NCI-H2107 (cell line): ENCODE data around the gene COL20A1.
A peak's percentile ranks its signal among the peaks of the same experiment; 100 is the strongest.

Experiments
- DNase-seq: peaks from one replicate; lab custom pipeline; 2025; lab: John Stamatoyannopoulos, UW

COL20A1 gene

DNA sequence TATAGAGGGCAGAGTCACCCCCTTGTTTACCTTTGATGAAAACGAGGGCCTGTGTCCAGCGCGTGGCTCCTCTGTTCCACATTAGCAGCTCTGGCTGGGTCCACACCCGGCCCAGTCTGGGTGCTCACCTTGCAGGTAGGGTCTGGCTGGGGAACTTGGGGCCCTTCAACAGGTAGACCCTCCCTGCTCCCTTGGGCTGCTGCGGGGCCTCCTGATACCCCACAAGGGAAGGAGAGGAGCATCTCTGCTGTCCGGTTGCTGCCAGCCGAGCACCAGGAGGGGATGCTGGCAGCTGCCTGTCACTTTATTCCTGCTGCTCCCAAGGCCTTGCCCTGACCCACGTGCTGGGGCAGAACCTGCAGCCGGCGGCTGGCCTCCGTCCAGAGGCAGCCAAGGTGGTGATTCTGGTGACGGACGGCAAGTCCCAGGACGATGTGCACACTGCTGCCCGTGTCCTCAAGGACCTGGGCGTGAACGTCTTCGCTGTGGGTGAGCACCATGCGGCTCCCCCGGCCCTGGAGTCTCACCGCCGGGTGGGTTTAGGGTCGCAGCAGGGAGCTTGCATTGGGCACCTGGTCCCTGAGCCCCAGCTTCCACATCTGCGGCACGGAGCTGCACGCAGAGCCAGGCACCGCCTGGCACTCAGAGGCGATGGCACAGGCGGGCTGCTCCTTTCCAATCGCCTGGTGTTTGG is 15.4 kb downstream of the COL20A1 start:
- no peak for DNase-seq

DNA sequence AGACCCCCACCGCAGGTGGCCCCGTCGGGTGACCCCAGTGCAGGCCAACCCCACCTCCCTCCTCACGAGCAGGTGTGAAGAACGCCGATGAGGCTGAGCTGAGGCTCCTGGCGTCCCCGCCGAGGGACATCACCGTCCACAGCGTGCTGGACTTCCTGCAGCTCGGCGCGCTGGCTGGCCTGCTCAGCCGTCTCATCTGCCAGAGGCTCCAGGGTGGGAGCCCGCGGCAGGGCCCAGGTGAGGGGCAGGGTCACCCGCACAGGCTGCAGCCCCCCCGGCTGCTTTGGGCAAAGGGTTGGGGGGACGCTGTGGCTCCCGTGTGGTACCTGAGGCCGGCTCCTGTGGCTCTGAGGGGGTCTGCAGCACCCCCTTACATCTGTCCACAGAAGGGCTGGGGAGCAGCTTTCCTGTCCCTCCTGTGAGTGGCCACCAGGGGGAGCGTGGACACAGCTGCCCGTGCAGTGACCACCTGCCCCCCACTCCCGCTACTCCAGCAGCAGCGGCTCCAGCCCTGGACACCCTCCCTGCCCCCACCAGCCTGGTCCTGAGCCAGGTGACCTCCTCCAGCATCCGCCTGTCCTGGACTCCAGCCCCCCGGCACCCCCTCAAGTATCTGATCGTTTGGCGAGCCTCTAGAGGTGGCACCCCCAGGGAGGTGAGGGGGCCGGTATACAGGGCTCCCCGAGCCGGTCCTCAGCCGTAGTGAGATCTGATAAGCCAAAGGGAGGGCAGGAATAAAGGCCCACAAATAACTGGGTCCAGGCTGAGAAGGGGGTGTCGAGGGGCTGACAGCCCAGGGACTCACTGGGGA is 16.5 kb downstream of the COL20A1 start:
- DNase-seq, result peak; percentile 13

DNA sequence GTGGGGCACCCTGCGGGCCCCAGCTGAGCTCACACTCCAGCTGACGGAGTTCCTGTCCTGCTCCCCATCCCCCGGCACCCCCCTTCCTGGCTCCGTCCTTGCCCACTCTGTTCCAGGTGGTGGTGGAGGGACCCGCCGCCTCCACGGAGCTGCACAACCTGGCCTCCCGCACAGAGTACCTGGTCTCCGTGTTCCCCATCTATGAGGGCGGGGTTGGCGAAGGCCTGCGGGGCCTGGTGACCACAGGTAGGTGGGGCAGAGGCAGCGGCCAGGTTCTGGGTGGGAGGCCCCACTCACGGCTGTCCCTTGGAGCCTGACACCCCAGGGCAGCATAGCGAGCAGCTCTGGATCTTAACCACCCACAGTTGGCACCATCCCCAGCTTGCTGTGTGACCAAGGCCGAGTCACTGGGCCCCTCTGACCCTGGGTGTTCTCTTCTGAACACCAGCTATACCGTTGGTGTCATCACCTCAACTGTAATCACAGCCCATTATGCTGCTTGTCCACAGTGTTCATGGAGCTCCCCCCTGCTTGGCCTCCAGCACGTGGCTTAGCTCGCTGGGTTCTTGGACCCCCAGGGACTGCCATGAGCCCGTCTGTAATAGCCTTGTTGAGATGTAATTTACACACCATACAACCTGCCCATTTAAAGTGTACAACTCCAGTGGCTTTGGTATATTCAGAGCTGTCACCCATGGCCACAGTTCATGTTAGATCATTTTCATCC is 17.4 kb downstream of the COL20A1 start:
- DNase-seq, result no peak

DNA sequence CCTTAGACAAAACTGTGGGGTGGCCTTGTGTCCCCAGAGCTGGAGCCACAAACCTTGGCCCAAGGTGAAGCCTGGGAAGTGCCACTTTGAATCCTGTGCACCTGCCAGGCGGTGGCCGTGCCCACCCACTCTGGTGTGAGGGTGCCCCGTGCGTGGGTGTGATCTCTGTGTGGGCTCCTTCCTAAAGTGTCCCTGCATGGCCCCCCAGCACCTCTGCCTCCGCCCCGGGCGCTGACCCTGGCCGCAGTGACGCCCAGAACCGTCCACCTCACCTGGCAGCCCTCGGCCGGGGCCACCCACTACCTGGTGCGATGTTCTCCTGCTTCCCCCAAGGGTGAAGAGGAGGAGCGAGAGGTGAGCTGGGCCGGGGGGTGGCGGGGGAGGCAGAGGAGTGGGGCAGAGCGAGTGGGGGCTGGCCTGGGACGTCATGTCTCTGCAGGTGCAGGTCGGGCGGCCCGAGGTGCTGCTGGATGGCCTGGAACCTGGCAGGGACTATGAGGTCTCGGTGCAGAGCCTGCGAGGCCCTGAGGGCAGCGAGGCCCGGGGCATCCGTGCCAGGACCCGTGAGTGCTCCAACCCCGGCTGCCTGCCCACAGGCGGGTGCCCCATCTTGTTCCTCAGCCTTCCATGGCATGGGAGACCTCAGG is 18.3 kb downstream of the COL20A1 start:
- DNase-seq, result no peak

DNA sequence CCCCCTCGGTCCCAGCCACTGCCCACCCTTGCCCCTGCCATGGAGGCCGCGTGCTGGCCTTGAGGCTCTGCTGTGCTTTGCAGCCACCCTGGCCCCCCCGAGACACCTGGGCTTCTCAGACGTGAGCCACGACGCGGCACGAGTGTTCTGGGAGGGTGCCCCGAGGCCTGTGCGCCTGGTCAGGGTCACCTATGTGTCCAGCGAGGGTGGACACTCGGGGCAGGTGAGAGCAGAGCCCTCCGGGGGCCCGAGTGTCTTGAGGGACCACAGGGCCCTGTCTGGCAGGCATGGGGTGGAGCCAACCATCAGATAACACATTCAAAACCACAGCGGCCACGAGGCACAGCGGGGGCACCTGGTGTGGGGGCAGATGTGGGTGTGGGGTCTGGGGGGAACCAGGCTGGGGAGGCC is 18.9 kb downstream of the COL20A1 start:
- no peak for DNase-seq

DNA sequence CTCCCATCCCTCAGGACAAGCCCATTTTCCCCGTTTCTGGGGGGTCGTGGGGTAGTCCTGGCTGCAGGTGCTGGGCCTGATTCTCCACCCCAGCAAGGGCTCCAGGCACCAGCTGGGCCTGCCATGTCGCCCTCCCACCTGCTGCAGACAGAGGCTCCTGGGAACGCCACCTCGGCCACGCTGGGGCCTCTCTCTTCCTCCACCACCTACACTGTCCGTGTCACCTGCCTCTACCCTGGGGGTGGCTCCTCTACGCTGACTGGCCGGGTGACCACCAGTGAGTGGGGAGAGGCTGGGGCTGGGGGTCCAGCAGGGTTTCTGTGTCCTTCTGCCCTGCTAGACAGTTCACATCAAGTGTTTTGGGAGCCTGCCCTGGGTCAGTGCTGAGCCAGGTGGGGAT is 19.3 kb downstream of the COL20A1 start:
- no peak for DNase-seq

DNA sequence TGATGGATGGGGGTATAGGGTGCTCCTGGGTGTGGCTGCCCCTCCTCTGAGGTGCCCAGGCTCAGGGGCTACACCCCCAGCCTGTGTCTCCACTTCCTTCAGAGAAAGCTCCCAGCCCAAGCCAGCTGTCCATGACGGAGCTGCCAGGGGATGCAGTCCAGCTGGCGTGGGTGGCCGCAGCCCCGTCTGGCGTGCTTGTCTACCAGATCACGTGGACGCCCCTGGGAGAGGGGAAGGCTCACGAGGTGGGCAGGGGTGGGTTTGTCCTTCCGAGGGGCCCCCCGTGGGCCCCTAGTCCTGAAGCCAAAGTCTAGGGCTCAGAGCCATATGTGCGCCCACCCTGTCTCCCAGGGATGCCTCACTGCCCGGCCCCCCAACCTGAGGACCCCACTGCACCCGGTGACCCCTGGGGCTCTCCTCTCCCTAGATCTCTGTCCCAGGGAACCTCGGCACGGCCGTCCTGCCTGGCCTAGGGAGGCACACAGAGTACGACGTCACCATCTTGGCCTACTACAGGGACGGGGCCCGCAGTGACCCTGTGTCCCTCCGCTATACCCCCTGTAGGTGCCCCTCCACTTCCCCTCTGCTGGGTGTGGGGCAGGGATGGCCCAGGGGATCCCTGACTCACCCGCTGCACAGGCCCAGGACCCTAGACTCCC is 19.8 kb downstream of the COL20A1 start:
- no peak for DNase-seq

DNA sequence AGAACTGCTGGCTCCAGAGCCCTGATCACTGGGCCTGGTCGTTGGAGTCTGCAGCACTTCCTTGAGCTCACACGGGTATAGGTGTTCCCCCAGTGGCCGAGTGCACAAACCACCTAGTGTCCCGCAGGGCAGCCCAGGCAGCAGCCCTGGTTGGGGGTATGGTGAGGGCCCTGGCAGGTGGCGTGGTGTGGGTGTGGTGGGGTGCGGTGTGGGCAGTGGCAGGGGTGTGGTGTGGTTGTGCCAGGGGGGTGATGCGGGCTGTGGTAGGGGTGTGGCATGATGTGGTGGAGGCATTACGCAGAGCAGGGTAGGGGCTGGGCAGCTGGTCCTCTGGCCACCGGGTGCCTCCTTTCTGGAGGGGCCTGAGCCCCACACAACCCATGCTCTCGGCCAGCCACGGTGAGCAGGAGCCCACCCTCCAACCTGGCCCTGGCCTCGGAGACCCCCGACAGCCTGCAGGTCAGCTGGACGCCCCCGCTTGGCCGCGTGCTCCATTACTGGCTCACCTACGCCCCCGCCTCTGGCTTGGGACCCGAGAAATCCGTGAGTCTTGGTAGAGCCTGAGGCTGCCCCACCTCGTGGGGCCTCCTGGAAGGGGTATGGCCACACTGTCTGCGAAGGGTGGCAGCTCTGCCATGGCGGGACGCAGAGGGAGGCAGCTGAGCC is 20.5 kb downstream of the COL20A1 start:
- DNase-seq, result no peak

DNA sequence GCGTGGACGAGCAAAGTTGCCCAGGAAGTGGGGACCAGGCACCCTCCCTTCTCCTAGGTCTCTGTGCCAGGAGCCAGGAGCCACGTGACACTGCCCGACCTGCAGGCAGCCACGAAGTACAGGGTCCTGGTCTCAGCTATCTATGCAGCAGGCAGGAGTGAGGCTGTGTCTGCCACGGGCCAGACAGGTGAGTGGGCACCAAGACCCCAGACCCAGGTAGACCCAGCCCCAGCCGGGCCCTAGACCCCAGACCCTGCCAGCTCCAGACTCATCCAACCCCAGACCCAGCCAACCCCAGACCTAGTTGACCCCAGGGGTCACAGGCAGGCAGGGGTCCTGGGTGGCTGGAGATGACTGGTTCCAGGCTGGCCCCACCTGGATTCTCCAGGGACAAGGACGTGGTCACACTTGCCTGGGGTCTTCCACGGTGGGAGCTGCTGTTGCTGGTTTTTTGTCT is 21.1 kb downstream of the COL20A1 start:
- DNase-seq, result no peak

DNA sequence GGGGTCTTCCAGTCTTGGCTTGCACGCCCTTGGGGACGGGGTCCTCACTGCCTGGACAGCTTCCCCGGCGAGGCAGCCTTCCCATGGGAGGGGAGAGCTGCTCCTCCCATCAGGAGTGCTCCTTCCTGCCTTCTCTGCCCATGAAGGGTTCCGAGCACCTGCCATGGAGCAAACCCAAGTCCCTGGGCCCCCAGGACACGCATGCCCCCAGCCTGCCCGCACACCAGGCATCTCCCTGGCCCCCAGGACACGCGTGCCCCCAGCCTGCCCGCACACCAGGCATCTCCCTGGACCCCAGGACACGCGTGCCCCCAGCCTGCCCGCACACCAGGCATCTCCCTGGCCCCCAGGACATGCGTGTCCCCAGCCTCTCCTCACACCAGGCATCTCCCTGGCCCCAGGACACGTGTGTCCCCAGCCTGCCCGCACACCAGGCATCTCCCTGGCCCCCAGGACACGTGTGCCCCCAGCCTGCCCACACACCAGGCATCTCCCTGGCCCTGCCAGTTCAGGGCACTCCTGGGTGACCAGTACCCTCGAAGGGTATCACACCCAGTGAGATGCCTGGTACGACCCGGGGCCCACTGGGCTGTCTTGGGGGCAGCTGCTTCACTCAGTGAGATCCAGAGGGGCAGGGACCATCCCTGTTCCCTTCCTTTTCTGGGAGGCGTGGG is 21.7 kb downstream of the COL20A1 start:
- DNase-seq, result no peak

DNA sequence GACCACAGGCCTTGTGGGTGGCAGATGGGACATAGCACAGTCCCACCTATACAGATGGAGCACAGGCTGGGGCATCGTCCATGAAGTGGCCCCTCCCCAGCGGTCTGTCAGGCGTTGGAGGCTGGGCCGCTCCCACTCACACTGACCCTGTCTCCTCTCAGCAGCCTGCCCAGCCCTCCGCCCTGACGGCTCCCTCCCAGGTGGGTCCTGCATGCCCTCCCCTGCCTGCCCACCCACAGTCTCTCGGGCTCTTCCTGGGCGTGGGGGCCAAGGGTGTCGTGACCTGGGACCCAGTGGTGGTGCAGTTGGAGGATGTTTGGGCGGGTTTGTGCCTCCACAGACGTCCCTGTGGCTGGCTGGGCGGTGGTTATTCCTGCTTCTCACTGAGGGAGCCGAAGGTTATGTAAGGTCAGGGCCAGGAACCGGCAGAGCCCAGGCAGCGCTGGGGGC is 22.3 kb downstream of the COL20A1 start:
- DNase-seq, result no peak

DNA sequence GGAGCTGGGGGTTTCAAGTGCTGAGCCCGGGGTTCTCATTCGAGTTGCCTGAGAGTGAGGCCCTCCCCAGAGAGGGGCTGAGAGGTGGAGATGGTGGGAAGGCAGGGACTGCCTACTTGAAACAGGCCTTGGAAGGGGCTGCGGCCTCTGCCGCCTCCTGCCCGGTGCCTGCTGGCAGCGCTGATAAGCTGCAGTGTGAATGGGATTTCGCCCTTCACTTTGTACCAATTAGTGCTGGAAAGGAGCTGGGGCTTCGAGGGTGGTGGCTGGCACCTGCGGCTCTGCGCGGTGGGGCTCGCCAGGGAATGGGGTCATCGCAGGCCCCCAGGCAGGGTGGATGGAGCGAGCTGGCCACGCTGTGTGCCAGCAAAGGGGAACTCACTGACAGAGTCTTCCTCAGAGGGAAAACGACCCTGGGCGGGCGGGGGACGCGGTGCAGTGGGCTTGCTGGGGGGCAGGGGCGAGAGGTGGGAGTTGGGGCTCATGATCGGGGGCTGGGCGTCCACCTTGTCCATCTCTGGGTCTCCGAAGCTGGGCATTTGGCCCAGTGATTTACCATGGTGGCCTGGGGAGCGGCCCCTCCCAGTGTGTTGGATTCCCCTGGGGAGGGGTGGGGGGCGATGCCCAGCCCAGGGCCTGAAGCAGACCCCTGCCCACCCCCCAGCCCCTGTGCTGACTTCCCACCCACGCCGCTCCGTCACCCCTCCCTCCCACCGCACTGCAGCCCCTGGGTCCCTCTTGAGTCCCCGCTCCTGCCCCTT is 22.9 kb downstream of the COL20A1 start:
- DNase-seq, result no peak

DNA sequence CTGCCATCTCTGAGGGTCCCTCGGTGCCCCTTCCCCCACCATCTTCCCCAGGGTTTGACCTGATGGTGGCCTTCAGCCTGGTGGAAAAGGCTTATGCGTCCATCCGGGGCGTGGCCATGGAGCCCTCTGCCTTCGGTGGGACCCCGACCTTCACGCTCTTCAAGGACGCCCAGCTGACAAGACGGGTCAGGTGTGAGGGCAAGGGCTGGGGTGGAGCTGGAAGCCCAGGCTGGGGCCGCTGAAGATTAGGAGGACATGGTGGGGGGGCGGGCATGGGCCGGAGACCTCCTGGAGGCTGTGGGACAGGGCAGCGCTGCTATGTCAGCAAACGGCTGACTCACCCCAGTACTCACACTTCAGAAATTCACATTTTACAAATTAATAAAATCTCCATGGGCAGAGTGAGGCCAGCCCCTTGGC is 23.5 kb downstream of the COL20A1 start:
- no peak for DNase-seq

DNA sequence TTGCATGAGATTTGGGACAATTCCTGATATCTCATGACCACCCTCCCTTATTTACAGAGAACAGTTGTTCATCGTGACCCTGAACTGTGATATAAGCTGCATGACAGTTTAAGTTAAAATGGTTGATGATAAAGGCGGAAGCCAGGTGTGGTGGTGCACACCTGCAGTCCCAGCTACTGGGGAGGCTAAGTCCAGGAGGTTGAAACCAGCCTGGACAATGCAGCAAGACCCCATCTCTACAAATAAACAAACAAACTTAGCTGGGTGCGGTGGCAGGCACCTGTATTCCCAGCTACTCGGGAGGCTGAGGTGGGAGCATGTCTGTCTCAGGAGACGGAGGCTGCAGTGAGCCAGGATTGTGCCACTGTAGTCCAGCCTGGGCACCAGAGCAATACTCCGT is 24.1 kb downstream of the COL20A1 start:
- no peak for DNase-seq

DNA sequence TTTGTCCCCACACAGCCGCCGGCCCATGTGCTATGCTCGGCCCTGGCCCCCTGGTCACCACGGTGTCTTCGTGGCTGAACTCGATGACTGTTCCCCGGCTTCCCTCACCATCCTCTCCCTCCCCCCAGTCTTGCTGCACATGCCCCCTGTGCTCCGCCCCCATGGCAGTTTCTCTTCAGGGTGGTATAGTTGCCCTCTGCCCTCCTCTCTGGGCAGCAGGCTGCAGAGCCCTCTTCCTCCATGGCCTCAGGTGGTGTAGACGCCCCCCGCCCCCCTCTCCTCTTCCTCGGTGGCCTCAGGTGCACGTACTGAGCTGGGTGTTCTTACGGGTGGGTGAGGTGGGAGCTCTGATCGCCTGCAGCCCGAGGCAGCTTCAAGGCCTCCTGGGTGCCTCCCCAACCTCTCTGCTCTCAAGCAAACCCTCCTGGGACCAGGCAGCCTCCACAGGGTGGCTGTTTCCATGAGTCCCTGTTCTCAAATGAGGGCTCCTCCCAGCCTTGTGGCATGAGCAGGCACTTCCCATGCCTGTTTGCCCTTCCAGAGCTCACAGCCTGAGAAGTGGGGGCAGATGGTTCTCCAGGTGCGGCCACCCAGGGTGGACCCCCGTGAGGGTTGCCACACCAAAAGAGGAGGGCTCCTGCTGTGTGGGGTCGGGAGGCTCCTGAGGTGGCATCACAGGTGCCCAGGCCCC is 24.8 kb downstream of the COL20A1 start:
- peak; percentile 55 for DNase-seq

DNA sequence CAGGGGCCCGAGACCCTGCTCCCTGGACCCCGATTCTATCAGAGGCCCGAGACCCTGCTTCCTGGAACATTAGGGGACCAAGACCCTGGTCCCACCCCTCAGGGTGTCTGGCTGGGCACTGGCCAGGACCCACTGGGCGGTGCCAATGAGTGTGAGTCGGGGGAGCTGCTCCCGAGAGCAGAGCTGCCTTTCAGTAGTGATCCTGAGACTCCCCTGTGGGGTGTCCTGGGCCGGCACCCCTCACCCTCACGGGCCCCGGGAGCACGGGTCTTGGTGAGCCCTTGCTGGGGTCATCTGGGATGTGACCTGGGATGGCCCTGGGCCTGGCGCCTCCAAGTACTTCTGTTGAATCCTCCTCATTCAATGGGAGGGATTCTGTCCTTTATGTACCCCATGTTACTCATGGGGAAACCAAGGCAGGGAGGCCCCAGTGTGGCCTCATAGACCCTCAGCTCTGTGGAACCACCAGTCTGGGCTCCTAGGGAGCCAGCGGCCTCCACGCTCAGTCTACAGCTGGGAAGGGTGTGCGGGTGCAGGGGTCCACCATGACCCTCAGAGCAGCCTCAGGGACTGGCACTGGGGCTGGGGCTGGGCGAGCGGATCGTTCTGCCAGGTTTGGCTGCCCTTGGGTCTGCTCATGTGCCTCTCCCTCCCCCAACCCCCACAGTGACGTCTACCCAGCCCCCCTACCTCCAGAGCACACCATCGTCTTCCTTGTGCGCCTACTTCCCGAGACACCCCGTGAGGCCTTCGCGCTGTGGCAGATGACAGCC is 25.6 kb downstream of the COL20A1 start:
- DNase-seq, result no peak

DNA sequence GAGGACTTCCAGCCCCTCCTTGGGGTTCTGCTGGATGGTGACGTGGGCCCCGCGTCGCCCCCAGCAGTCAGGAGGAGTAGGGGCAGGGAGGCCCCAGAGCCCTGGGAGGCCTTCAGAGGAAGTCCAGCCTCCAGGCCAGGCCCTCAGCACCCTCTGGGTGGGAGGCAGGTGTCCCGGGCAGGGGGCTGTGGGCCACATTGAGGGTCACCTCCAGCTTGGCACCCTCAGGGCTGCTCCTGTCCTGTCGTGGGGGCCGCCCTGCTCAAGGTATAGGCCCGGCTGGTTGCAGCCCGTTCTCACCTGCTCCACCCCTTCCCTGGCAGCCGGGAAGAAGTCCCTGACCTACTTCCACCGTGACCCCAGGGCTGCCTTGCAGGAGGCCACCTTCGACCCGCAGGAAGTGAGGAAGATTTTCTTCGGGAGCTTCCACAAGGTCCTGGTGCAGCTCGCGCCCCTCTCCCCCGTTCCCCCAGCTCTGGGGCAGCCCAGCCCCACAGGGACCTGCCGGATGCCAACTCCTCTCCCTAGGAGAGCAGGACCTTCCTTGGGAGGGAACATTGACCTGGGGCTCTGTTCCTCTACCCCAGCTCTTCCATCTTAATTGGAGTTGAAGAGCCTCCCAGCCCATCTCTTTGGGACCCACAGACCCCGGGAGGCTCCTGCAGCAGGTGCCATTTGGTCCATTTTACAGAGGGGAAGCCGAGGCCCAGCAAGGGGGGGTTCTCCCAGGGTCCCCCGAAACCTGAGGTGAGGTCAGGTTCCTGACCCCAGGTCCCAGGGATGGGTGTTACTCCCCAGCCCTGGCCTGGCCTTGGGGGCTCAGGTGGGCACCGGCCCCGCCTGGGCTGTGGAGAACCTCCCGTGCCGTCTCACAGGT is 26.4 kb downstream of the COL20A1 start:
- DNase-seq, result no peak
